22Rv1 (cell line): ENCODE results near the gene STK38.

ENCODE experiments used
- CTCF ChIP-seq: fragments of 450-650 bp; IDR thresholded peaks from 2 replicates; pipeline ENCODE4 v1.5.1; 2017; ENCODE audit warnings: mild to moderate bottlenecking
- ZFX ChIP-seq: fragments of 450-650 bp; IDR thresholded peaks from 2 replicates; pipeline ENCODE4 v1.6.1; 2017; ENCODE audit warnings: antibody characterized with exemption, borderline replicate concordance

DNA sequence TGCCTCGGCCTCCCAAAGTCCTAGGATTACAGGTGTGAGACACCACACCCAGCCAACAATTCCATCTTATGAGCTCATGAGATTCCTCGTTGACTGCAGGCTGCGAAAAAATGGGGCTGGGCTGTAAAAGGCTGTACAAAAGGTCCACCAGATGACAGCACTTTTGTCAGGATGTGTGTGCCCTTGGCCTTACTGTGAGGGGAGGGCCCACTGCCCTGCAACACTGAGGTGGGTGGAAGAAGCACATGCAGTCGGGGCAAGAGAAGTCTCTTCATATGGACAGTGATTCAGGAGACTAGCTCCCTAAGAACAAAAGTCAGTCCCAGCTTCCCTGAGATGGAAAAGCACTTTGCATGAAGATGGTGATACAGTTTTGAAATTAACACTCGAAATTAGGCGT lies 54.0 kb downstream of the STK38 start:
- no peak for TF ChIP-seq CTCF
- TF ChIP-seq ZFX, result no peak
